Activated gamma-delta T cell treated with Interleukin-2 at 50 U/mL for 16 hours (primary cell): Measurements from ENCODE around the gene LRRC47.
A peak's percentile ranks its signal among the peaks of the same experiment; 100 is the strongest.
"Not testable (repeated sequence)": the region's sequence is repeated elsewhere in the genome, so short reads cannot be mapped to it uniquely, and the experiment has no call there.

Source experiments
- DNase-seq: peaks from one replicate; pipeline ENCODE4 v3.0.0-alpha.2; 2020

LRRC47 gene

GRCh38 chr1:3771108-3772026 lies 24.9 kb downstream of the LRRC47 start:
- DNase-seq = no peak

- no peak for DNase-seq
Observed at GRCh38 chr1:3770047-3770765, 26.1 kb downstream of the LRRC47 start.

- DNase-seq = no peak
Observed at GRCh38 chr1:3768811-3769390, 27.4 kb downstream of the LRRC47 start.

GRCh38 chr1:3767328-3767925 lies 28.9 kb downstream of the LRRC47 start:
- DNase-seq = no peak

- DNase-seq = no peak
Observed at GRCh38 chr1:3763351-3764125, 32.8 kb downstream of the LRRC47 start.

GRCh38 chr1:3762873-3763228 lies 33.4 kb downstream of the LRRC47 start:
- no peak for DNase-seq

- DNase-seq = no peak
Observed at GRCh38 chr1:3762151-3762872, 34.0 kb downstream of the LRRC47 start.

GRCh38 chr1:3761296-3762010 lies 34.8 kb downstream of the LRRC47 start:
- DNase-seq = no peak

GRCh38 chr1:3759796-3760195 lies 36.5 kb downstream of the LRRC47 start:
- DNase-seq = no peak

- no peak for DNase-seq
Observed at GRCh38 chr1:3759164-3759563, 37.1 kb downstream of the LRRC47 start.

GRCh38 chr1:3756394-3756793 lies 39.9 kb downstream of the LRRC47 start:
- no peak for DNase-seq

- DNase-seq = no peak
Observed at GRCh38 chr1:3753656-3754454, 42.4 kb downstream of the LRRC47 start.

- no peak for DNase-seq
Observed at GRCh38 chr1:3752400-3752945, 43.8 kb downstream of the LRRC47 start, which contains the start of gene CCDC27. CCDC27 (plus strand) TSS chr1:3752450; CDS start chr1:3752482, 32 bp downstream.

GRCh38 chr1:3750741-3751140 lies 45.6 kb downstream of the LRRC47 start:
- DNase-seq = no peak

GRCh38 chr1:3749512-3749911 lies 46.8 kb downstream of the LRRC47 start:
- DNase-seq = no peak

- not testable (repeated sequence) for DNase-seq
Observed at GRCh38 chr1:3748316-3748900, 47.9 kb downstream of the LRRC47 start.

GRCh38 chr1:3747903-3748302 lies 48.4 kb downstream of the LRRC47 start:
- DNase-seq = no peak

- no peak for DNase-seq
Observed at GRCh38 chr1:3747522-3747848, 48.8 kb downstream of the LRRC47 start.

- DNase-seq = peak; percentile 83
Observed at GRCh38 chr1:3746830-3747521, 49.3 kb downstream of the LRRC47 start.
